CD8-positive, alpha-beta memory T cell (primary cell): ENCODE results near the gene HAP1. TPM values are rescaled to one million over a fixed set of nuclear protein-coding genes. Genes with fewer than 3 reads are reported as not detected.
"Not testable (repeated sequence)": the region's sequence is repeated elsewhere in the genome, so short reads cannot be mapped to it uniquely, and the experiment has no call there.

Experiments
- CTCF ChIA-PET: fragments of 350-600 bp; sonication (Branson Sonifier 250); formaldehyde crosslinking; loops from one replicate; lab custom pipeline; 2021; ENCODE audit warnings: antibody characterized with exemption; lab: Charles Lee
- POLR2A ChIA-PET: fragments of 350-600 bp; sonication (Branson Sonifier 250); formaldehyde crosslinking; loops from one replicate; lab custom pipeline; 2021; ENCODE audit warnings: antibody characterized with exemption; lab: Charles Lee
- DNase-seq, 5 donors: peaks; one replicate each; pipeline versions ENCODE4 v3.0.0 to v3.0.0-alpha.2; 2020 to 2022; ENCODE audit warnings: mixed read lengths in 1 of 5
- H3K27ac ChIP-seq: one replicate; pipeline ENCODE4 v1.7.0; 2013; ENCODE audit warnings: low read depth, mild to moderate bottlenecking, low read length, moderate library complexity
- H3K27me3 ChIP-seq: 2 replicates; pipeline ENCODE4 v1.7.0; 2013; ENCODE audit warnings: low read length, mild to moderate bottlenecking; ENCODE audit not compliant: insufficient read depth, poor library complexity, severe bottlenecking
- H3K36me3 ChIP-seq: 2 replicates; pipeline ENCODE4 v1.7.0; 2013; ENCODE audit warnings: mild to moderate bottlenecking, low read length, moderate library complexity; ENCODE audit not compliant: insufficient read depth
- H3K4me1 ChIP-seq: 2 replicates; pipeline ENCODE4 v1.7.0; 2013; ENCODE audit warnings: mild to moderate bottlenecking, low read length, moderate library complexity; ENCODE audit not compliant: insufficient read depth
- H3K4me3 ChIP-seq: 2 replicates; pipeline ENCODE4 v1.7.0; 2013; ENCODE audit warnings: mild to moderate bottlenecking, low read length
- H3K9me3 ChIP-seq: 2 replicates; pipeline ENCODE4 v1.7.0; 2013; ENCODE audit warnings: mild to moderate bottlenecking, low read length
- H3K27ac Mint-ChIP-seq, 8 donors: one replicate each; pipeline ENCODE4 v1.8.0; 2020 to 2021; ENCODE audit warnings: mixed read lengths in 8 of 8, mild to moderate bottlenecking in 6 of 8, inconsistent platforms in 3 of 8, moderate library complexity in 3 of 8
- H3K27me3 Mint-ChIP-seq, 2 donors: one replicate each; pipeline ENCODE4 v1.8.0; 2020 to 2021; ENCODE audit warnings: mixed read lengths in 2 of 2, mild to moderate bottlenecking in 1 of 2, moderate library complexity in 1 of 2
- H3K36me3 Mint-ChIP-seq, 3 donors: one replicate each; pipeline ENCODE4 v1.8.0; 2020 to 2021; ENCODE audit warnings: mixed read lengths in 3 of 3, inconsistent platforms in 1 of 3, mild to moderate bottlenecking in 1 of 3
- H3K4me1 Mint-ChIP-seq, 3 donors: one replicate each; pipeline ENCODE4 v1.8.0; 2020 to 2021; ENCODE audit warnings: mixed read lengths in 3 of 3, inconsistent platforms in 1 of 3, mild to moderate bottlenecking in 1 of 3
- H3K4me3 Mint-ChIP-seq, 7 donors: one replicate each; pipeline ENCODE4 v1.8.0; 2020 to 2021; ENCODE audit warnings: mixed read lengths in 7 of 7, mild to moderate bottlenecking in 6 of 7, moderate library complexity in 4 of 7, inconsistent platforms in 2 of 7
- H3K9me3 Mint-ChIP-seq, 5 donors: one replicate each; pipeline ENCODE4 v1.8.0; 2020 to 2022; ENCODE audit warnings: mixed read lengths in 5 of 5, mild to moderate bottlenecking in 3 of 5, moderate library complexity in 2 of 5, inconsistent platforms in 1 of 5
- polyA plus RNA-seq: library from polyadenylated mRNA; unstranded; fragments of 300-500 nt; fragmentation: Illumina TruSeq; gene quantifications from one replicate; pipeline ENCODE4 v1.2.3, GENCODE V29; 2021
- total RNA-seq, 2 experiments: library from RNA; stranded (reverse); gene quantifications; one replicate each; pipeline ENCODE4 v1.2.3, GENCODE V29; 2021

The HAP1 gene
- under 1 TPM; 0.13 to 0.18 TPM for total RNA-seq
- not detected for polyA plus RNA-seq

DNA sequence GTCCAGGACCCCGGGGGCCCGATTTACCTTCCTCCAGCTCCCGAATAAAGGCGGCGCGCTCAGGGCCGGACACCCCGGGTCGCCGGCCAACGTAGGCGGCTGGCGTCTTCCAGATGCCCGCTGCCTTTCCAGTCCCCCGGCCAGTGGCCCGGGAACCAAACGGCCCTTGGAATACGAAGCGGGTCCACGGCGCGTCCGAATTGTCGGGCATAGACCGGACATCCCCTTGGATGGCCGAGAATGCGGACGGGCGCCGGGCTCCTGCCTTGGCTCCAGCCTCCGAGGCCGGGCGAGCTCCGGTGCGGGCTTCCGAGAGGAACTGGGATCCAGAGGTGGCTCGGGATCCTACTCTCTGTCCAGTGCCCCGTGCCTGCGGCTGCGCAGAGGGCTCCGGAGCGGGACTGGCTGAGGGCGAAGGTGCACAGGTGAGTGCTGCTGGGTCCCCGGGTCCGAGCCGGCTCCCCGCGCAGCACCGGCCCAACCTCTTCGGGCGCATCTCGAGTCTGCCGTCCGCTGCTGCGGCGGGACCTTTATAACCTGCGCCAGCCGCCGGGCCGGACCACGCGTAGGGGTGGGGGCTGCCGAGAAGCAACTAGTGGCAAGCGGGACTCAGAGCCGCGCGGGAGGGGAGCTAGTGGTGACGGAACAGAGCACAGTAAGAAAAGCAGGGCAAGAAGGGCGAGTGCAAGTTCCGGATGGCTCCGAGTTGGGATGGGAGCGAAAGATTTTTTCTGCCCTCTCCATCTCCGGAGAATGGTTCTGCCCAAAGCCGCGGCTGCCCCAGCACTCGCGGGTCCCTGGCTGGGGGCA is at the start of gene HAP1:
Gene HAP1 (minus strand): TSS at position 505 of the 810 bp plus-strand sequence. CDS start 9 bp downstream, at position 496.
- Histone ChIP-seq H3K36me3 (no peaks in the 10 kb centered on the region), H3K27ac (no peak within 1 kb of the TSS), H3K27me3 (peaks cover 25% of the 10 kb centered on the region), H3K4me1 (no peaks in the 10 kb centered on the region), H3K4me3 (no peak within 1 kb of the TSS), H3K9me3 (no peaks in the 10 kb centered on the region)
- peaks cover 35 to 53% of the 10 kb centered on the region in 2 donors for H3K27me3 Mint-ChIP-seq
- peaks cover 0 to 14% (median 4%) of the 10 kb centered on the region in 3 donors for H3K4me1 Mint-ChIP-seq
- no peak for DNase-seq
- H3K27ac Mint-ChIP-seq = no peak within 1 kb of the TSS
- H3K9me3 Mint-ChIP-seq = no peaks in the 10 kb centered on the region
- H3K4me3 Mint-ChIP-seq = peak within 1 kb of the TSS in 6 of 7 donors; percentile 19 to 58 (median 54)
- POLR2A ChIA-PET = interaction anchor here (0.6 kb wide), 1 partner anchor 95 kb away, joined by 3 read pairs; no protein-coding TSS in a partner anchor
- H3K36me3 Mint-ChIP-seq = no peaks in the 10 kb centered on the region
- CTCF ChIA-PET = no interaction called here

DNA sequence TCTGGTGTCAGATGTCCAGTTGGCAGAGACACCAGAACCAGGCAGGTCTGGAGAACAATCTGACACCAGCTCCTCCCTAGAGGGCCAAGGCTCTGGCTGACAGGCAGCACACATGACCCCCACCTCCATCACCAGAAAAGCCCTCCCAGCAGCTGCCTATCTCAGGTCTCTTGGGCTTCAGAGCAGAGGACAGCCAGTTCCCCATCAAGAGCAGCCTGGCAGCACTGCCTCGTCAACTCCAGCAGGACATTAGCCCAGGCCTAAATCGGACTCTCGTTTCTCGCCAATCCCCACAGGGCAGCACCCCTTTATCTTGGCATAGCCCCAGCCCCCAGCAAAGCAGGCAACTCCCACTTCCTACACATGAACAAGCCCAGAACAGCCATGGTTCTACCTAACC is 47.7 kb upstream of the HAP1 start:
- DNase-seq = no peak
- Histone ChIP-seq H3K36me3 (no peaks in the 10 kb centered on the region), H3K27me3 (peaks cover 15% of the 10 kb centered on the region), H3K4me1 (peaks cover 15% of the 10 kb centered on the region), H3K27ac (peak overlapping the region; percentile 24), H3K9me3 (no peaks in the 10 kb centered on the region), H3K4me3 (no peak overlapping the region)
- ChIA-PET POLR2A (no interaction called here), CTCF (no interaction called here)
- H3K27ac Mint-ChIP-seq = no peak overlapping the region
- no peaks in the 10 kb centered on the region for H3K36me3 Mint-ChIP-seq
- no peak overlapping the region for H3K4me3 Mint-ChIP-seq
- H3K9me3 Mint-ChIP-seq = peaks cover 0 to 2% (median 0%) of the 10 kb centered on the region in 5 donors
- peaks cover 9 to 22% (median 9%) of the 10 kb centered on the region in 3 donors for H3K4me1 Mint-ChIP-seq
- peaks cover 18 to 37% of the 10 kb centered on the region in 2 donors for H3K27me3 Mint-ChIP-seq

DNA sequence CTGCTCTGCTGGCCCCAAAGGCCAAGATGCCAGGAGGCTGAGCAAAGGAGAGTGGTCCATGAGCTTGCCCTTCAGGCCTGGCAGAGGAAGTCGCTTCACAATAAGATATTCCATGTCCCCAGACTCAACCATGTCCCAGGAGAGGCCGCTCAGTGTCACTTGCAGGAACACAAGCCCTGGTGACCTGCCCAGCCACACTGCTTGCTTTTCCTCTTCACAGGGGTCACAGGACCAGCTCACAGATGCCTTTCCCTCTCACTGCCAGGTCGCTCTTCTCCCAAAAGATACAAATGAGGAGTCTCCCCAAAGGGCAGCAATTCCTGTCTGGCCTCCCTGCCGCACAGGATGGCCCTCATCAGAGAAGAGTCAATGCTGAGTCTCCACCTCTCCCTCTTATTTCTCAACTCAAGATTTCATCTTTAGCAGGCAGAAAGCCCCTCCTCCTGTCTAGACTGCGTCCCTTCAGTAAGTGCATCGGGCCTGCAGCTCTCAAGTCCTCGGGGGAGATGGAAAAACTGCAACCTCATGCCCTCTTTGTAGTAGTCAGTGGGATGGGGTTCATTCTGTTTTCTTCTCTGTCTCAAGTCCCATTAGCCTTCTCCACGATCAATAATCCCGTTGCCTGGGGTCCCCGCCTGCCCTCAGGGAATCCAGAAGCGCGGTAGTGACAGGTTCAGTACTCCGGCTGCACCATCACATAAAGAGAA is 47.1 kb upstream of the HAP1 start:
- Mint-ChIP-seq H3K27ac (peak overlapping the region in 1 of 8 donors; percentile 43), H3K9me3 (no peaks in the 10 kb centered on the region), H3K4me3 (no peak overlapping the region), H3K4me1 (peaks cover 4 to 17% (median 5%) of the 10 kb centered on the region in 3 donors), H3K36me3 (no peaks in the 10 kb centered on the region), H3K27me3 (peaks cover 13 to 31% of the 10 kb centered on the region in 2 donors)
- Histone ChIP-seq H3K9me3 (no peaks in the 10 kb centered on the region), H3K4me3 (no peak overlapping the region), H3K4me1 (peaks cover 9% of the 10 kb centered on the region), H3K27me3 (peaks cover 15% of the 10 kb centered on the region), H3K27ac (peak overlapping the region; percentile 24), H3K36me3 (no peaks in the 10 kb centered on the region)
- ChIA-PET CTCF (no interaction called here), POLR2A (no interaction called here)
- DNase-seq = no peak

- peaks cover 0 to 6% (median 3%) of the 10 kb centered on the region in 3 donors for H3K4me1 Mint-ChIP-seq
- no peaks in the 10 kb centered on the region for H3K9me3 ChIP-seq
- no peak overlapping the region for H3K4me3 ChIP-seq
- H3K27me3 ChIP-seq = peaks cover 5% of the 10 kb centered on the region
- POLR2A ChIA-PET = no interaction called here
- no peak overlapping the region for H3K27ac ChIP-seq
- no peak for DNase-seq
- CTCF ChIA-PET = no interaction called here
- H3K27me3 Mint-ChIP-seq = peaks cover 10 to 38% of the 10 kb centered on the region in 2 donors
- no peaks in the 10 kb centered on the region for H3K4me1 ChIP-seq
- peaks cover 0 to 2% (median 0%) of the 10 kb centered on the region in 5 donors for H3K9me3 Mint-ChIP-seq
- H3K36me3 ChIP-seq = no peaks in the 10 kb centered on the region
- no peak overlapping the region for H3K27ac Mint-ChIP-seq
- no peaks in the 10 kb centered on the region for H3K36me3 Mint-ChIP-seq
- H3K4me3 Mint-ChIP-seq = no peak overlapping the region
Measured at GRCh38 chr17:41779954-41780353, 45.5 kb upstream of the HAP1 start.

- Mint-ChIP-seq H3K4me1 (no peaks in the 10 kb centered on the region), H3K9me3 (peaks cover 0 to 2% (median 0%) of the 10 kb centered on the region in 5 donors), H3K4me3 (no peak overlapping the region), H3K27ac (no peak overlapping the region), H3K36me3 (no peaks in the 10 kb centered on the region), H3K27me3 (peaks cover 4 to 29% of the 10 kb centered on the region in 2 donors)
- POLR2A ChIA-PET = no interaction called here
- no peak overlapping the region for H3K4me3 ChIP-seq
- CTCF ChIA-PET = interaction anchor here (1.3 kb wide), 2 partner anchors 8 to 24 kb away, joined by 4 read pairs; partner anchors contain the start of gene JUP
- no peaks in the 10 kb centered on the region for H3K9me3 ChIP-seq
- H3K36me3 ChIP-seq = no peaks in the 10 kb centered on the region
- no peak for DNase-seq
- no peaks in the 10 kb centered on the region for H3K4me1 ChIP-seq
- H3K27me3 ChIP-seq = no peaks in the 10 kb centered on the region
- no peak overlapping the region for H3K27ac ChIP-seq
Measured at GRCh38 chr17:41777574-41778188, 43.2 kb upstream of the HAP1 start.

DNA sequence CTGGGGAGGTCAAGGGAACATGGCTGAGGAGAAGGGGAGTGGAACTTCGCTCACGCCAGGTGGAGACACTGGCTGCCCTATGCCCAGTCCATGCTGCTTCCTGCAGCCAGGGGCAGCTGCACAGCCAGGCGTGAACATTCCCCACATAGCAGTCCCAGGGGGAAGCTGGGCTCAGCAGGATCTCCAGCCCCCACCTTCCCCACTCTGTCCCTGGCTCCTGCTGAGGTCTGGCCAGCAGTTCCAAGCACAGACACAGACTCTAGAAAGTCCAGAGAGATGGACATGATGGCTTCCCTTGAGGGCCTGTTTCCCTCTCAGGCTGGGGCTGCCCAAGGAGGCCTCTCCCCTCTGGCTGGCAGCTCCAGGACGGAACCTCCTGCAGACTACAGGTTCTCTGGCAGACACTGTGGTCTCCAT is 42.7 kb upstream of the HAP1 start:
- DNase-seq = no peak
- no peaks in the 10 kb centered on the region for H3K4me1 ChIP-seq
- H3K36me3 ChIP-seq = no peaks in the 10 kb centered on the region
- ChIA-PET CTCF (interaction anchor here (1.3 kb wide), 2 partner anchors 9 to 25 kb away, joined by 4 read pairs; partner anchors contain the start of gene JUP), POLR2A (no interaction called here)
- Mint-ChIP-seq H3K27me3 (peaks cover 4 to 27% of the 10 kb centered on the region in 2 donors), H3K9me3 (peaks cover 0 to 2% (median 0%) of the 10 kb centered on the region in 5 donors), H3K27ac (no peak overlapping the region), H3K4me1 (no peaks in the 10 kb centered on the region), H3K36me3 (no peaks in the 10 kb centered on the region), H3K4me3 (no peak overlapping the region)
- H3K9me3 ChIP-seq = no peaks in the 10 kb centered on the region
- no peak overlapping the region for H3K4me3 ChIP-seq
- H3K27me3 ChIP-seq = no peaks in the 10 kb centered on the region
- no peak overlapping the region for H3K27ac ChIP-seq

DNA sequence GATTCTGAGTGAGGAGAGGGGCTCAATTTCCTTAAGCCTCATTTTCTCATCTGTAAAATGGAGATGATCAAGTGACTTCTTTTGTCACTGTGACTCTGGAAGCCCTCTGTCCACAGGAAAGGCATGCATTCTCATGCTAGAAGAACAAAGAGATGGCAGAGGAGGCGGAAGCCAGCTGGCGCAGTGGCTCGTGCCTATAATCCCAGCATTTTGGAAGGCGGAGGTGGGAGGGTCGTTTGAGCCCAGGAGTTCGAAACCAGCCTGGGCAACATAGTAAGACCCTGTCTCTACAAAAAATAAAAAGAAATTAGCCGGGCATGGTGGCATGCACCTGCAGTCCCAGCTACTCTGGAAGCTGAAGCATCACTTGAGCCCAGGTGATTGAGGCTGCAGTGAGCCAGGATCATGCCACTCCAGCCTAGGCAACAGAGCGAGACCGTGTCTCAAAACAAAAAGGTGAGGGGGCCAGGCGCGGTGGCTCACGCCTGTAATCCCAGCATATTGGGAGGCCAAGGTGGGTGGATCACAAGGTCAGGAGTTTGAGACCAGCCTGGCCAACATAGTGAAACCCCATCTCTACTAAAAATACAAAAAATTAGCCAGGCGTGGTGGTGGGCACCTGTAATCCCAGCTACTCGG is 41.9 kb upstream of the HAP1 start:
- H3K4me3 ChIP-seq, H3K4me3 Mint-ChIP-seq, H3K9me3 Mint-ChIP-seq, H3K27ac ChIP-seq, H3K27me3 ChIP-seq, DNase-seq, H3K36me3 Mint-ChIP-seq, H3K4me1 ChIP-seq, H3K27ac Mint-ChIP-seq, H3K36me3 ChIP-seq, H3K4me1 Mint-ChIP-seq, POLR2A ChIA-PET, H3K9me3 ChIP-seq: not testable (repeated sequence)
- peaks cover 3 to 22% of the 10 kb centered on the region in 2 donors for H3K27me3 Mint-ChIP-seq
- CTCF ChIA-PET = interaction anchor here (1.3 kb wide), 1 partner anchor 26 kb away, joined by 4 read pairs; no protein-coding TSS in a partner anchor
